Mammary epithelial cell (primary cell): ENCODE data around the gene NALF2.

ENCODE experiments used
- EZH2 ChIP-seq: IDR thresholded peaks from 2 replicates; pipeline ENCODE4 v1.6.1; 2012; ENCODE audit warnings: low read length, inconsistent platforms, borderline replicate concordance
- TF ChIP-seq, protein P1 (sequence below), 2 donors: IDR thresholded peaks in 1 of 2; conservative IDR thresholded peaks in 1 of 2; 2 replicates each; pipeline ENCODE4 v1.5.1; 2011 to 2012; ENCODE audit warnings: inconsistent platforms in 2 of 2, low read length in 2 of 2, mild to moderate bottlenecking in 2 of 2, control low read depth in 1 of 2, low read depth in 1 of 2; ENCODE audit not compliant: insufficient read depth in 1 of 2; ENCODE audit errors: extremely low read depth in 1 of 2

- TF ChIP-seq, protein P1, sequence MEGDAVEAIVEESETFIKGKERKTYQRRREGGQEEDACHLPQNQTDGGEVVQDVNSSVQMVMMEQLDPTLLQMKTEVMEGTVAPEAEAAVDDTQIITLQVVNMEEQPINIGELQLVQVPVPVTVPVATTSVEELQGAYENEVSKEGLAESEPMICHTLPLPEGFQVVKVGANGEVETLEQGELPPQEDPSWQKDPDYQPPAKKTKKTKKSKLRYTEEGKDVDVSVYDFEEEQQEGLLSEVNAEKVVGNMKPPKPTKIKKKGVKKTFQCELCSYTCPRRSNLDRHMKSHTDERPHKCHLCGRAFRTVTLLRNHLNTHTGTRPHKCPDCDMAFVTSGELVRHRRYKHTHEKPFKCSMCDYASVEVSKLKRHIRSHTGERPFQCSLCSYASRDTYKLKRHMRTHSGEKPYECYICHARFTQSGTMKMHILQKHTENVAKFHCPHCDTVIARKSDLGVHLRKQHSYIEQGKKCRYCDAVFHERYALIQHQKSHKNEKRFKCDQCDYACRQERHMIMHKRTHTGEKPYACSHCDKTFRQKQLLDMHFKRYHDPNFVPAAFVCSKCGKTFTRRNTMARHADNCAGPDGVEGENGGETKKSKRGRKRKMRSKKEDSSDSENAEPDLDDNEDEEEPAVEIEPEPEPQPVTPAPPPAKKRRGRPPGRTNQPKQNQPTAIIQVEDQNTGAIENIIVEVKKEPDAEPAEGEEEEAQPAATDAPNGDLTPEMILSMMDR (conservative IDR thresholded peaks at IDR 0.05 in 1 of 2, IDR thresholded peaks at IDR 0.05 in 1 of 2; ENCODE audit: extremely low read depth in 1 of 2, insufficient read depth in 1 of 2, low read depth in 1 of 2, low read length in 2 of 2) = no peak
- no peak for TF ChIP-seq EZH2
Observed at GRCh38 chrX:69546417-69546816, 42.3 kb downstream of the NALF2 start.
